Measurements from ENCODE around the gene SFT2D1. TPM values are rescaled to one million over a fixed set of nuclear protein-coding genes. Genes with fewer than 3 reads are reported as not detected.
A peak's percentile ranks its signal among the peaks of the same experiment; 100 is the strongest.

The SFT2D1 gene
- polyA plus RNA-seq, 1 experiment, result 76.5 TPM

- no peak overlapping the region for H3K27ac ChIP-seq (ENCODE audit: low read depth, low read length)
- CTCF ChIA-PET, result interaction anchor here (0.6 kb wide), 1 partner anchor 14 kb away, joined by 8 read pairs; no protein-coding TSS in a partner anchor
- DNase-seq (ENCODE audit: low read depth, low spot score), result no peak
- no peak for TF ChIP-seq CTCF (IDR thresholded peaks at IDR 0.05; ENCODE audit: low read depth, low read length)
- H3K4me3 ChIP-seq (ENCODE audit: low read depth, low read length), result no peak overlapping the region
- peaks cover 2% of the 10 kb centered on the region; the same call in 1 of the 2 replicates for H3K9me3 ChIP-seq (ENCODE audit: control insufficient read depth, insufficient read depth, low read length)
- peaks cover 46% of the 10 kb centered on the region for H3K27me3 ChIP-seq (ENCODE audit: control insufficient read depth, insufficient read depth, low read length)
- POLR2A ChIA-PET, result interaction anchor here (0.9 kb wide), 1 partner anchor 9 kb away, joined by 3 read pairs; no protein-coding TSS in a partner anchor
Observed at GRCh38 chr6:166308769-166309589, 33.4 kb downstream of the SFT2D1 start.

GRCh38 chr6:166308033-166308768, 34.1 kb downstream of the SFT2D1 start, which contains the start of gene PRR18:
PRR18 (minus strand) TSS chr6:166308392; CDS start chr6:166308142, 250 bp downstream.
- Histone ChIP-seq H3K27me3 (ENCODE audit: control insufficient read depth, insufficient read depth, low read length) (peaks cover 47% of the 10 kb centered on the region), H3K4me3 (ENCODE audit: low read depth, low read length) (peak within 1 kb of the TSS; percentile 20; the same call in 1 of the 2 replicates), H3K27ac (ENCODE audit: low read depth, low read length) (no peak within 1 kb of the TSS), H3K9me3 (ENCODE audit: control insufficient read depth, insufficient read depth, low read length) (peaks cover 2% of the 10 kb centered on the region; the same call in 1 of the 2 replicates)
- DNase-seq (ENCODE audit: low read depth, low spot score), result no peak
- CTCF ChIA-PET, result interaction anchor here (0.6 kb wide), 1 partner anchor 15 kb away, joined by 8 read pairs; no protein-coding TSS in a partner anchor
- TF ChIP-seq CTCF (IDR thresholded peaks at IDR 0.05; ENCODE audit: low read depth, low read length), result no peak
- POLR2A ChIA-PET, result no interaction called here

GRCh38 chr6:166307082-166308032, 35.0 kb downstream of the SFT2D1 start:
- peak overlapping the region; percentile 10; the same call in 1 of the 2 replicates for H3K4me3 ChIP-seq (ENCODE audit: low read depth, low read length)
- H3K27me3 ChIP-seq (ENCODE audit: control insufficient read depth, insufficient read depth, low read length), result peaks cover 51% of the 10 kb centered on the region
- ChIA-PET POLR2A (no interaction called here), CTCF (no interaction called here)
- H3K27ac ChIP-seq (ENCODE audit: low read depth, low read length), result no peak overlapping the region
- TF ChIP-seq CTCF (IDR thresholded peaks at IDR 0.05; ENCODE audit: low read depth, low read length), result no peak
- peaks cover 2% of the 10 kb centered on the region; the same call in 1 of the 2 replicates for H3K9me3 ChIP-seq (ENCODE audit: control insufficient read depth, insufficient read depth, low read length)
- DNase-seq (ENCODE audit: low read depth, low spot score), result no peak

DNA sequence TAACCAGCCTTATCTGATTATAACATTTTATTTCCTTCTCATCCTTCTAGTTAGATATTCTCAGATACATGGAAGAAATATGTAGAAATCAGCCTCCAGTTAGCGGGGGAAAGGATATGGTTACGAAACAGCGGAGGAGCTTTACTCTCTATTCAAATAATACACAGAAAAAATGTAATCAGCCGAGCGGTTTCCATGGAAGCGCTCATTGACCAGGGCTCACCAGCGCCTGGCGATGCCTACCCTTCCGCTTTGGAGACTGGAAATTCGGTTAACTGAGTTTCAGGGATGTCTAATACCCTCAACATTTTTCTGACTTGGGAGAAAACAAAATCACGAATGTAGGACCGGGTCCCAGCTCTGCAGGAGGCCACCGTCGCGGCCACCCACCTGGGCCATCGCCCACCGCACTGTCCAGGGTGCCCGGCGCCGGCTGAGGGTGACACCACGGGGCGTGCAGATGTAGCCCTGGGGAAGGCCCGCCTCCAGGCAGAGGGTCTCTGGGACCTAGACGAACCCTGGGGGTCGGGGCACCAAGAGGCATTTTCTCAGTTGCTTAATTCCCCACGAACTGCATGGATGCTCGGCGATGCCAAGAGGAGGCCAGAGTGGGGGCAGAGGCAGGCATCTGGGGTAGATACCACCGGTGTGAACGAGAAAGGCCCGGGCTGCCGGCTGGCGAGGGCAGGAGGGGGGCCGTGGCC, 35.8 kb downstream of the SFT2D1 start:
- H3K4me3 ChIP-seq (ENCODE audit: low read depth, low read length), result no peak overlapping the region
- peaks cover 2% of the 10 kb centered on the region; the same call in 1 of the 2 replicates for H3K9me3 ChIP-seq (ENCODE audit: control insufficient read depth, insufficient read depth, low read length)
- CTCF ChIA-PET, result no interaction called here
- no peak for TF ChIP-seq CTCF (IDR thresholded peaks at IDR 0.05; ENCODE audit: low read depth, low read length)
- H3K27me3 ChIP-seq (ENCODE audit: control insufficient read depth, insufficient read depth, low read length), result peaks cover 51% of the 10 kb centered on the region
- no peak overlapping the region for H3K27ac ChIP-seq (ENCODE audit: low read depth, low read length)
- POLR2A ChIA-PET, result no interaction called here
- no peak for DNase-seq (ENCODE audit: low read depth, low spot score)
